ENCODE results near the gene ASPG. TPM values are rescaled to one million over a fixed set of nuclear protein-coding genes. Genes with fewer than 3 reads are reported as not detected.

The ASPG gene
- polyA plus RNA-seq, 1 donor (not counting 4 experiments of a cell fraction or from before 2014, with no cell fraction given) = 0.10 TPM

DNA sequence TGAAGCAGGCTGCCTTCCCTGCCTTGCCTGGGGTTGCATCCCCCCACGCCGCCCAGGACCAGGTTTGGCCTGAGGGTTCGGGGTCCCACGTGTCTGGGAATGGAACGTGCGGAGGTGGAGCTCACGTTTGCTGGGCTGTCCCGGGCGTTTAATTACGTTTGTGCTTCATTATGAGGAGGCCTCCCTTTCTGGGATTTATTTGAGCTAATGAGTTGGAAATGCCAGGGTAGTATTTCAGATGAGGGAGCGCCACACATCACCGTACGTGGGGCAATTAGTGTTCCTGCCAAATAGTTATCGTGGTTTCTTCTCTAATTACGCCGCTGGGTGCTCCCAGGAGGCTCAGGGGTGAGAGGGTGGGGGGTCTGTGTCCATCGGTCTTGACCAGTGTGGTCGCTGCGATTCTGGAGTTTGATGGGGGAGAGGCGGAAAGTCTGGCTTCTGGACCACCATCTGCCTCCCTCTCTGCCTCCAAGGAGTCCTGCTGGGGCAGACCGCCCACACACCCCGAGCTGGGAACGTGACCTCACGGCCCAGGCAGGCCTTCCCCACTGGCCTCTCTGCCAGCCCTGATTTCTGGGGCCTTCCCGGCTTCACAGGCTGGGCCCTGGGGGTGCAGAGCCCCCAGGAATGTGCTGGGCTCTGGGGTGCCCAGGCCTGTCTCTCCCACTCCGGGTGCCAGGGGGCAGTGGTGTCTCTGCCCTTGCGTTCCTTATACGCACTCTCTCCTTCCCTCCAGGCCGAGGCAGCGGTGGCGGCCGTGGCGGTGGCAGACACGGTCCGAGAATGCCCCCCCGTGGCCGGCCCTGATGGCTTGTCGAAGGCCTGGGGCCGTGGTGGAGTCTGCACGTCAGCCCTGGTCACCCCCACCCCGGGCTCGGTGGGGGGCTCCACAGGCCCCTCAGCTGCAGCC lies 71.8 kb downstream of the ASPG start:
- no peak overlapping the region for H3K4me2 ChIP-seq (ENCODE audit: control insufficient read depth, extremely low read depth, insufficient read depth, low read depth, low read length)
- no peak for FAIRE-seq
- dilution Hi-C loops (cut with MboI; ENCODE audit: extremely low pct_ligation_motif_present, low sequenced_read_pairs) = no loop called here
- no peaks in the 10 kb centered on the region for H4K20me1 ChIP-seq (ENCODE audit: control insufficient read depth, extremely low read depth, insufficient read depth, low read length)
- H3K4me3 ChIP-seq (ENCODE audit: control insufficient read depth in 2 of 3, extremely low read depth in 1 of 3, insufficient read depth in 2 of 3, low read depth in 1 of 3, low read length in 3 of 3) = no peak overlapping the region
- H3K9ac ChIP-seq (ENCODE audit: control insufficient read depth, extremely low read depth, insufficient read depth, low read length) = no peak overlapping the region
- H3K9me1 ChIP-seq (ENCODE audit: control insufficient read depth, extremely low read depth, insufficient read depth, low read length) = no peaks in the 10 kb centered on the region
- H3K4me1 ChIP-seq (ENCODE audit: control insufficient read depth, extremely low read depth, insufficient read depth, low read length) = no peaks in the 10 kb centered on the region
- H3K27me3 ChIP-seq (ENCODE audit: control insufficient read depth, extremely low read depth, insufficient read depth, low read length) = no peaks in the 10 kb centered on the region
- H3K79me2 ChIP-seq (ENCODE audit: control insufficient read depth, insufficient read depth, low read length) = no peaks in the 10 kb centered on the region
- H3K27ac ChIP-seq (ENCODE audit: control insufficient read depth, insufficient read depth, low read length) = no peak overlapping the region
- TF ChIP-seq CTCF (optimal IDR thresholded peaks at IDR 0.05 in 1 of 3, IDR thresholded peaks at IDR 0.05 in 1 of 3, conservative IDR thresholded peaks at IDR 0.05 in 1 of 3; ENCODE audit: extremely low read depth in 1 of 3, insufficient read depth in 2 of 3, low read length in 3 of 3) = no peak
- no peak for TF ChIP-seq EZH2 (IDR thresholded peaks at IDR 0.05; ENCODE audit: low read length)
- no peaks in the 10 kb centered on the region for H3K36me3 ChIP-seq (ENCODE audit: control insufficient read depth in 2 of 2, extremely low read depth in 1 of 2, insufficient read depth in 2 of 2, low read length in 2 of 2)
- DNase-seq (ENCODE audit: low read depth, low spot score) = no peak
- H3K9me3 ChIP-seq (ENCODE audit: control insufficient read depth, low read depth, low read length) = no peaks in the 10 kb centered on the region
- no peak overlapping the region for H2AFZ ChIP-seq (ENCODE audit: control insufficient read depth, low read length)

- Histone ChIP-seq H3K9me1 (ENCODE audit: control insufficient read depth, extremely low read depth, insufficient read depth, low read length) (no peaks in the 10 kb centered on the region), H3K9ac (ENCODE audit: control insufficient read depth, extremely low read depth, insufficient read depth, low read length) (no peak overlapping the region), H4K20me1 (ENCODE audit: control insufficient read depth, extremely low read depth, insufficient read depth, low read length) (no peaks in the 10 kb centered on the region), H3K36me3 (ENCODE audit: control insufficient read depth in 2 of 2, extremely low read depth in 1 of 2, insufficient read depth in 2 of 2, low read length in 2 of 2) (no peaks in the 10 kb centered on the region), H3K79me2 (ENCODE audit: control insufficient read depth, insufficient read depth, low read length) (no peaks in the 10 kb centered on the region), H3K27ac (ENCODE audit: control insufficient read depth, insufficient read depth, low read length) (no peak overlapping the region), H3K27me3 (ENCODE audit: control insufficient read depth, extremely low read depth, insufficient read depth, low read length) (no peaks in the 10 kb centered on the region), H2AFZ (ENCODE audit: control insufficient read depth, low read length) (no peak overlapping the region), H3K4me2 (ENCODE audit: control insufficient read depth, extremely low read depth, insufficient read depth, low read depth, low read length) (no peak overlapping the region), H3K9me3 (ENCODE audit: control insufficient read depth, low read depth, low read length) (no peaks in the 10 kb centered on the region), H3K4me3 (ENCODE audit: control insufficient read depth in 2 of 3, extremely low read depth in 1 of 3, insufficient read depth in 2 of 3, low read depth in 1 of 3, low read length in 3 of 3) (no peak overlapping the region), H3K4me1 (ENCODE audit: control insufficient read depth, extremely low read depth, insufficient read depth, low read length) (no peaks in the 10 kb centered on the region)
- TF ChIP-seq CTCF (optimal IDR thresholded peaks at IDR 0.05 in 1 of 3, IDR thresholded peaks at IDR 0.05 in 1 of 3, conservative IDR thresholded peaks at IDR 0.05 in 1 of 3; ENCODE audit: extremely low read depth in 1 of 3, insufficient read depth in 2 of 3, low read length in 3 of 3) (no peak), EZH2 (IDR thresholded peaks at IDR 0.05; ENCODE audit: low read length) (no peak)
- no peak for FAIRE-seq
- no peak for DNase-seq (ENCODE audit: low read depth, low spot score)
- dilution Hi-C loops (cut with MboI; ENCODE audit: extremely low pct_ligation_motif_present, low sequenced_read_pairs) = no loop called here
Measured at GRCh38 chr14:104158827-104159798, 73.6 kb downstream of the ASPG start.

Measured in keratinocyte (primary cell).